ENCODE measurements around the gene TTC9.

TTC9 gene

DNA sequence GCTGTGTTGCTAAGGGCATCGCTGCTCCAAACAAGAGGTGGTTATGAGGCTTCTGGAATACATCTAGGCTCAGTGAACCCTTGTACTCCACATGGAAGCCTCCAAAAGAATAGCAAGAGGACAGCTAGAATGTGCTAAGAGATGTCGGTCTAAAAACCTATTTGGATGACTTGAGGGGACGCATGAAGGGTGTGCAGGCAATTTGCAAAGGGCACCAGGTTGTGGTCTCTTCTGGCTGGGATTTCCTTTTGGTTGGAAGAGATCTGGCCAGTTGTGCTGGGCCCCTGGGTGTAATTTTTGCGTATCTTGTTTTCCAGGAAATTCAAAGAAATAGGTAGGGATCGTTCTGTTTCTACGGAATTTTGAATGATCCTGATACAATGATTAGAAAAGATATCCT lies 4.2 kb downstream of the TTC9 start:
- DNase-seq (ENCODE audit: low spot score) = no peak

DNA sequence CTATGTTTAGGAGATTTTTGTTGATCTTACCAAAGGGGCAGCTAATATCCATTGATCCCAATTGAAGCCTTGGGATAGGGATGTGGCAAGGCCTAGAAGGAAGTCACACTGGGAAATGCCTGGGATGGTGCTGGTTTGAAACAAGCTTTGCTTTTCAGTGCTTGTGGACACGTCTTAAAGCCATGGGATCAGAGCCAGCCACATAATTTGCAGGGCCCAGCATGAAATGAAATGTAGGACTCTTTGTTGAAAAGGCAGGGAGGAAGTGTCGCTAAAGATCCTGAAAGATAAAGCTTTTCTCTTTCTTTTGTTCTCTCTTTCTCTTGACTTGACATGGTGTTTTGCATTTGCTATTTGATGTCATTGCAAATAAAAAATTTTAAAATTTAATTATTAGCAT lies 5.0 kb downstream of the TTC9 start:
- DNase-seq (ENCODE audit: low spot score) = no peak

DNA sequence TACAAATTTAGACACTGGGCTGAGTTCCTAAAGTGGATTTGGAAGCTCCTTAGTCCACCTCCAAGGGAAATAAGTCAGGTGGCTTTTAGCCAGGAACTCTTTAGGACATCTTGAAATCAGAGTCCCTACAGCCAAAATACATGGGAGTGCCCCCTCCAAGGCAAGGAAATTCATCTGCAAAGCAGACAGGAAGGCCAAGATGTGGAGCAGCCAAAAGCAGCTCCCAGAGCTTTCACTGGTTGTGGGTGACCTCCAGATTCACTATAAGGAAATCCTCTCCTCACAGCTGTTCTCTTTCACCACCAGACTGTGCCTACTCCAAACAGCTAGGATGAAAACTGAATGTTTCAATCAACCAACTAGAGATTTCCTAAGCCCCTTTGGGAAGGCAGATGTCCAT lies 6.6 kb downstream of the TTC9 start:
- DNase-seq (ENCODE audit: low spot score) = no peak

DNA sequence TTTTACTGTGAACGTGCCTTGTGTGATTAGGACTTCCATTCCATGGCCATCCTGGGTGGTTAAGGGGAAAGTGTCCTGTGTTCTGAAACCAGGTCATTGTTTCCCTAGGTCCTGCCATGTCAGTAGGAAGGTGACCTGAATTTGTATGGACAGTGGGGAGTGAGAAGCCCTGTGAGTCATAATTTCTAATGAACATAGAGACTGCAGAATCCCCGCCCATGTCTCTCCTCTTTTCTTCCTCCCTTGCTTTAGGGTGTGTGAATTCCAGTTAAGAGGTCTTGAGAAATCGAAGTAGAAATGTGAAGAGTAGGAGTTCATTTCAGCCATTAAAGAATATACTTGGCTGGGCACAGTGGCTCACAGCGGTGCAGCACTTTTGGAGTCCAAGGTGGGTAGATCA lies 8.1 kb downstream of the TTC9 start:
- no peak for DNase-seq (ENCODE audit: low spot score)

DNA sequence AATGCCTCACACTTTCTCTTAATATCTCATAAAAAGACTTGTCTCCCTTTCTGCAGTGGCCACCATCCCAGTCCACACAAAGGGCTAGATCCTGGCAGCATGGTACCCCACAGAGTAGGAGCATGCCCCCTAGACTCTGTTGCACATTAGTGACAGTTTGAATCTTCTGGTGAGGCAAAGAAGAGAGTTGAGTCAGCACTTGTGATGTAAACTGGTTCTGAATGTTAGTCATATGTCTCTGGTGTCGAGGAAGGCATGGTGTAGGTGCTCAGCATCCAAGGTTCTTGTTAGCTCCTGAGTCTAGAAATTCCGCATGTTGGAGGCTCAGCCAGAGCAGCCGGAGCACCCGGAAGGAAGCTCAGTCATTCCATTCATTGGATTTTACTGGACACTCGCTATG lies 9.8 kb downstream of the TTC9 start:
- no peak for DNase-seq (ENCODE audit: low spot score)

DNA sequence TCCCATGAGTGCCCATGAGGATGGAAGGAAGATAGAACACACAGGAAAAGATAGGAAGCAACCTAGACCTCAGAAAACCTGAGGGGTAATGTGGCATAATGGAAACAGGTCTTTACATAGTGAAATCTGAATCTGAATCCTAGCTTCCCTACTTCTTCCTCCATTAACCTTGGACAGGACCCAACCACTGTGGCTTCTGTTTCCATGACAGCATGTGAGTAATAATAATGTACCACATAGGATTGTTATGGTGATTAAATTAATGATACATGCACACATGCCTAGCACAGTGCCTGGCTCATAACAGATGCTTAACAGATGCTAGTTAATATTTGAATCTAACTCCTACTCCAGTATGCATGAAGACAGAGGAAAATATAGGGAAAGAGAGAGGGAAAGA lies 11.2 kb downstream of the TTC9 start:
- no peak for DNase-seq (ENCODE audit: low spot score)

DNA sequence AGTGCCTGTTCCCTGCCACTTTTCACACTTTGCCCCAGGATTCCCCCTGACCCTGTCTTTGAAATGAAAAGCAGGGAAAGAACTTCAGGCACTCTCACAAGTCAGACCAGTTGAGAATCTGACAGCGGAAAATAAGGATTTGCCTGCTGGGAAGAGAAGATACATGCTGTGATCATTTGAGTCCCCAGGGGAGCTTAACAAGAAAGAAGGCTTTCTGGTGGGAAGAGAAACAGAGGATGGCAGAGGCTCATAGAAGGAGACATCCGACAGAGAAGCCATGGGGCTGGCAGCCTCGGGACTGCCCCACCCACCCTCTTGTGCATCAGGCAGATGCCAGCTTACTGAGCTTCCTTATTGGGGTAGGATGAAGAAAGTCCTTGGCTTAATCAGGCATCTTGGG lies 11.9 kb downstream of the TTC9 start:
- no peak for DNase-seq (ENCODE audit: low spot score)

DNA sequence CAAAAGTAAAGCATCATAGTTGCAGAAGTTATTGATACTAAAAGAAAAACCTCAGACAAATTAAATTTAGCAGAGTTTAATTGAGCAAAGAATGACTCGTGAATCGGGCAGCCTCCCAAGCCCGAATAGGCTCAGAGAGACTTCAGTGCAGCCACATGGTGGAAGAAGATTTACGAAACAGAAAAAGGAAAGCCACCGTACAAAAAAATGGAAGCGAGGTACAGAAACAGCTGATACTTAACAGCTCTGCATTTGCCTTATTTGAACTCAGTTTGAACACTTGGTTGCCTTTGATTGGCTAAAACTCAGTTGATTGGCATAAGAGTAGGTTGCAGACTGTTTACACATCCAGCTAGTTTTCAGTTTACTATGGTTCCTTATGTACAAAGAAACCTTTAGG lies 12.9 kb downstream of the TTC9 start:
- DNase-seq (ENCODE audit: low spot score) = no peak

DNA sequence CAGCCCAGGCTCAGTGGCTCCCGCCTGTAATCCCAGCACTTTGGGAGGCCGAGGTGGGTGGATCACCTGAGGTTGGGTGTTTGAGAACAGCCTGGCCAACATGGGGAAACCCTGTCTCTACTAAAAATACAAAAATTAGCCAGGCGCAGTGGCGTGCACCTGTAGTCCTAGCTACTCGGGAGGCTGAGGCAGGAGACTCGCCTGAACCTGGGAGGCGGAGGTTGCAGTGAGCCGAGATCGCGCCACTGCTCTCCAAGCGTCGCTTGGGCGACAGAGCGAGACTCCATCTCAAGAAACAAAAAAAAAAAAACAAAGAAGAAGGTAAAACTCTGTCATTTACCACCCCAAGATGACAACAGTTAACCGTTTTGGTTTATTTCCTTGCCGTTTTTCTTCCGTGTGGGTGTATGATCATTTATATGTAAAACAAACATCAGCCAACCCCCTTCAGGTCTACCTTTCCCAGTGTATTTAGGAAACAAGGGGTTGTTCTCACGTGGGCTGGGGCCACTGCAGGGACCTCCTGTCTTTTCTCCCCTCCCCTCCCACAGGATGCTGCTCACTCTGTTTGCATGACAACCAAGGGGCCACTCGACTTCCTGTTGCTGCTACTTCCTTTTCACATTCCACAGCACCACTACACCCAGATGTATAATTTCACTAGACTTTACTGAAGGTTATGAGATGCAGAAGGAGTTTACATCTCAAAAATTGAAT lies 13.6 kb downstream of the TTC9 start:
- DNase-seq (ENCODE audit: low spot score) = no peak

DNA sequence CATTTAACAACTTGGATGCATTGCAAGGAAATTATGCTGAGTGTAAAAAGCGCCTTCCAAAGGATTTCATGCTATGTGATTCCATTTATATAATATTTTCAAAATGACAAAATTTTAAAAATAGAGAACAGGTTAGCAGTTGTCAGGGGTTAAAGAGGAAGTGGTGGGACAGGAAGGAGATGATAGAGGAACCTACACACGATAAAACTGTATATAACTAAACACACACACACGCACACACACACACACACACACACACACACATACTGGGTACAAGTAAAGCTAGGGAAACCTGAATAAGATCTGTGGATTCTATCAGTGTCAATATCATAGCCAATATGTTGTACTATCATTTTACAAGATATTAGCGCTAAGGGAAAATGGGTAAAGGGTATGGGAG lies 17.2 kb downstream of the TTC9 start:
- no peak for DNase-seq (ENCODE audit: low spot score)

DNA sequence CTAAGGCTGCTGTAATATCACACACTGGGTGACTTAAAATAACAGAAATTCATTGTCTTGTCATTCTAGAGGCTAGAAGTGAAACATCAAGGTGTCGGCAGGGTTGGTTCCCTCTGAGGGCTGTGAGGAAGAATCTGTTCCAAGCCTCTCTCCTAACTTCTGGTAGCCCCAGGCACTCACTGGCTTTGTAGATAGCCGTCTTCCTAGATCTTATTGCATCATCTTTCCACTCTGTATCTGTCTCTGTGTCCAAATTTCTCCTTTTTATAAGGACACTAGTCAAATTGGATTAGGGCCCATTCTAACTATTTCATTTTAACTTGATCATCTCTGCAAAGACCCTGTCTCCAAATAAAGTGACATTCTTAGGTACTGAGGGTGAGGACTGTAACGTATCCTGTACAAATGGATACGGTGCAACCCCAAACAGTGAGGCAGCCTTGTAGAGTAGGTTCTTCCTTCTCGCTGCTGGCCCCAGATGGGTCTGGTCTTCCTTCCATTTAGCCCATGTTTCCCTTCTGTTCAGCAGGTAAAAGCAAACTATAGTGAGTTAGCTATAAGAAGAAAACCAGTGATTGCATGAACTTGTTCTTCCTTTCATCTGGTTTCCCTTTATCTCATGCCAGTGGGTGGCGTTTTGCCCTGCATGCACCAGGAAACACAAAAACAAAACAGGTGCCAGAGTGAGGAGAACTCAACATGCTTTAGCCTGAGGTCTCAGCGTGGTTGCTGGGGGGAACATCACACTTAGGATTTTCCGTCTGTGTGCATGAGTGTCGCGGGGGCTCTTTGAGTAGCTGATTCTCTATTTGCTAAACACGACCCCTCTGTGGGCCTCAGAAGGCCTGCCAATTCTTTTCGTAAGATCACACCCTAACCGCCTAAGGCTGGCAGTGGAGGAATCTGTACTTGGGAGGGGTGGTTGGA lies 19.5 kb downstream of the TTC9 start:
- DNase-seq (ENCODE audit: low spot score) = no peak

DNA sequence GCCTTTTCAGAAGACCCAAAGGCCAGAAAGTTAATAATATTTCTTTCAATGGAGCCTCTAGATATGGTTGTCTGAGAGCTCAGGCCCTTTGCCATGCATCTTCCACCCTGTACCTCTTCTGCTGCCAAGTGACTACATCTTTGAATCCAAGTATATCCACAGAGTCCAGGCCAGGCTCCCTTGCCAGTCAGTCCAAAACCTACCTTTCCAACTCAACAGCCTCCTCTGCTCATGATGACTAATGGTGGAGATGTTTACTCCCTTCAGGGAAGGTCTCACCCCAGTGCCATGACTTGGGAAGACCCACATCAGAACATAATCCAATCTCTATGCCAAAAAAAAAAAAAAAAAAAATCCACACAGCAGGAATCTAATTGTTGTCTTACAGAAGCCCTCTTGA lies 20.4 kb downstream of the TTC9 start:
- DNase-seq (ENCODE audit: low spot score) = no peak

DNA sequence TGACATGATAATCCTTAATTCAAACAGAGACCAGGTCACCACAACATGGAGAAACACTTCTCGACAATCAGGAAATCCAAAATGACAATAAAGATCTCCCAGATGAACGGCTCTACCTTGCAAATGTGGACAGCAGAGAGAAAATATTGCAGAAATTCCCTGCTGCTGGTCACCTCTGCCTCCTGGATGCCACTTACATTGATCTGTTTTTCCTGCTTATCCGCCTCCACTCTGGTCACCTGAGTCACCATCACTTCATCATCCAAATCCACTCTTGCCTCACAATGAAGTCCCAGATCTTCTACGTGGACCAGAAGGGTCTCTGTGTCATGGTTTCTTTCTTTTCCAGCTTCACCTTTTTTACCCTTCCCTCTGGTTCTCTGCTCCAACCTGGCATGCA lies 21.1 kb downstream of the TTC9 start:
- DNase-seq (ENCODE audit: low spot score) = no peak

DNA sequence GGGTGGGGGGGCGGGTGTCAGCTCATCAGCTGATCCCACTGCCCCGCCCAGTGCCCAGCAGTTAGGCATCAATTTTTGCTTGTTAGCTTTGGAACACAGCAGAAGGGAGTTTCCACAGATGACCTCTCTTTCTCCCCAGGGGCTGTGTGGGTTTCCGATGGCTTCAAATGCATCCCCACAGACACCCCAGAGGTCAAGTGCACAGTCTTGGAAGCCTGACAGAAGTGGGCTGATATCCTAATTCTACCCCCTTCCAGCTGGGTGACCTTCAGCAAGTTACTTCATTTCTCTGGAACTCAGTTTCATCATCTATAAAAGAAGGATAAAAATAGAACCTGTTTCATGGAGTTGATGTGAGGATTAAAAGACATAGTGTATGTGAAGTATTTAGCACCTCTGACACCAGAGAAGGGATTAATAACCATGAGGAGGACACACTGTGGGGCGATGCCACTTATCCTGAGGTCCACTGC lies 22.0 kb downstream of the TTC9 start:
- DNase-seq (ENCODE audit: low spot score) = no peak

DNA sequence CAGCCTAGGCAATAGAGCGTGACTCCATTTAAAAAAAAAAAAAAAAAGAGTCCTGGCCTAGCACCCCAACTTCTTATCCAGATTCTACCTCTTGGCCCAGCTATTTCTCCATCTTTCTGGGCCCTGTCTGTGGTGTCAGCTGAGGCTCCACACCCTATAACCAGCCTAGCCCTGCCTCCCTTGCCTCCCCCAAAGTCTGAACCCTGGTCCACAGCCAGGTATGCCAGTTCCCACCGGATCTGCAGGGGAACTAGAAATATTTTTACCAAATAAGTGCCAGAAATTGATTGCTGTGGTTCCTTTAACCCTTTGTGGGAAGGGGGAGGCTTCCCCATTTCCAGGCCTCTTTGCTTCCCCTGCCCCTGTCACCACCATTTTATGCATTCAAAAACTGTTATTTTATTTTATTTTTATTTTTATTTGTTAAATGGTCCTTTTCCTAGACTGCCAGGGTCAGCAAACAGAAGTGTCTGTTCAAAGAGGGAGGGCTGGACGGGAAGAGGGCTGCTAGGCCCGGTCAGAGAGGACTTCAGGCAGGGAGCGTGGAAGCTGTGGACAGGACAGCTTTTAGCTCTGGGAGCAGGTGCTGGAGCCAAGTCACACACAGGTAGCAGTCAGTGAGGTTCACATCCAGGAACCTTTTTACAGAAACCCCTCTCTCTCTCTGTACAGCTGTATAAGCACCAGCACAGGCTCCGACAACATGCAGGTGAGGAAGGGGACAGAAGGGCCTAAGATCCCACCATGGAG lies 23.2 kb downstream of the TTC9 start:
- no peak for DNase-seq (ENCODE audit: low spot score)

DNA sequence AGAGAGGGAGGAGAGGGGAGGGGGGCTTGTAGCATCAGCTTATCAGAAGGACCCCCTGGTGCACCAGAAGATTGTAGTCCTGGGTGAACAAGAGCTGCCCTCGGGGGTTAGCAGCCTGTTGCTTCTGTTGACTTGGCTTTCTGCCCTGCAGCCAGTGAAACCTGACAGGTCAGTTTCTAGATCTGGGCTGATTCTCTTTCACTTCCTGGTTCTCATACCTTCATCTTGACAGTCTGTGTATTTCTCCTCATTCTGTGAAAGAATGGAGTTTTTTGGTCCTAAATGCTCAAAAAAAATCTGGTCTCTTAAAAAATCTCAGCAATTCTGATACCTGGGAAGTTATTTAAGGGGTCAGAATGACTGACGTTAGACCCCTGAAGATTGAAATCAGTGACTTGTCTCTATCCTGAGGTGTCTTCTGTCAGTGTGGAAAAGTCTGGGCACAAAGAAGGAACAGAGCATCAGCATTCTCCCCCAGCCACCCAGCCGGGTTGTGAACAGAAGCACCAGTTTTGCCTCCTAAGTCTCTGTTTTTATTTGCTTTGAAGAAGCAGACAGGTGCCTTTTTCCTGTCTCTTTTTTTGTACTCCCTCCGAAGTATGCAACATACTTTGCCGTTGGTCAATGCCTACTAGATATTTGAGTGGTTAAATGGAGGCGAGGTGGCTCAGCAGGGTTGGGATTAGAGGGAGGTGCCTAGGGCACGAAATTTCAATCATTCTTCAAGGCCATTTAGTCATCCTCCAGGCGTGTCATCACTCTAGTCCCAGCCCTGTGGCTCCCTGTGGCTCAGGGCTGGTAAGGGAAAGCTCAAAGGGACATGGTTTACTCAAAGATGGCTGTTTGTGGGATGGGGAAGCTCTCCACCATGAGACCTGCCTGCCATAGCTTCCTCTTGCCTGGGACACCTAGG lies 24.0 kb downstream of the TTC9 start:
- no peak for DNase-seq (ENCODE audit: low spot score)

DNA sequence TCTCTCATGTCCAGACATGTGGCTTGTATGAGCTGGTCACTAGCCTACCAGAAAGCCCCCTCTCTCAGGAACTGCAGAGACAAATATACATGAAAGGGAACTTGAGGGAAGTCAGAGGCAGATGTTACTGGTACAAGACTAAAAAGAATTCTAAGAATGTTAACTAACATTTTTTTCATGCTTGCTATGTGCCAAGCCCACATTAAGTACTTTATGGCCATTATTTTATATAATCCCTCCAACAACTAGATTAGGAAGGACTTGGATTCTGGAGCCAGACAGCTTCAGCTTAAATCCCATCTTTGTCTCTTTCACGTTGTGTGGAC lies 24.6 kb downstream of the TTC9 start:
- no peak for DNase-seq (ENCODE audit: low spot score)

DNA sequence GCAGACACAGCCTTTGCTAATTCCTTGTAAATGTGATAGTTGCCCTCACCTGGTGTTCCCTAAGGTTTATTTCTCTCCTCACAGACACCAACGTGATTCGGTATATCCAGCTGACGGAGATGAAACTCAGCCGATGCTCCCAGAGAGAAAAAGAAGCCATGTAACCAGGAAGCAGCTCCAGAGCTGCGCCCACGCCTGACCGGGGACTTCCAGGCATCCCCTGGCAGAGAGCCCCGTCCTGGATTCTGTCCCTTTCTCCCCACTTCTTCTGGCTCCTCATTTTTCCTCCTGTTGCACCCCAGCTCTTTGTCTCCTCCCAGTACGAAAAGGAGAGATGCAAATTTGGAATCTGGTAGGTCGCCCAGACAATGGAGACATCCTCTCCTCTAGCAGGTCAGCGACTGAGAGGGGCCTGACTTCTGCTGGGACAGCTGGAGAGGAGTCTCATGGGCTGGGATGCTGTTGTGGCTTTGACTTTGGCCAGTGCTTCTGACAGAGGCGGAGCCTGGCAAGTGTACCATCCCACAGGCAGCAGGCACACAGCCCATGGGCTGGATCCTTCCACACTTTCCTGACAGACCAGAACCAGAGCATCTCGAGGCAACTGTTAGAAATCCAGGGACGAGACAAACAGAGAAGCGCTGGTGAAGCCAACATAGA lies 29.4 kb downstream of the TTC9 start:
- DNase-seq (ENCODE audit: low spot score) = no peak

DNA sequence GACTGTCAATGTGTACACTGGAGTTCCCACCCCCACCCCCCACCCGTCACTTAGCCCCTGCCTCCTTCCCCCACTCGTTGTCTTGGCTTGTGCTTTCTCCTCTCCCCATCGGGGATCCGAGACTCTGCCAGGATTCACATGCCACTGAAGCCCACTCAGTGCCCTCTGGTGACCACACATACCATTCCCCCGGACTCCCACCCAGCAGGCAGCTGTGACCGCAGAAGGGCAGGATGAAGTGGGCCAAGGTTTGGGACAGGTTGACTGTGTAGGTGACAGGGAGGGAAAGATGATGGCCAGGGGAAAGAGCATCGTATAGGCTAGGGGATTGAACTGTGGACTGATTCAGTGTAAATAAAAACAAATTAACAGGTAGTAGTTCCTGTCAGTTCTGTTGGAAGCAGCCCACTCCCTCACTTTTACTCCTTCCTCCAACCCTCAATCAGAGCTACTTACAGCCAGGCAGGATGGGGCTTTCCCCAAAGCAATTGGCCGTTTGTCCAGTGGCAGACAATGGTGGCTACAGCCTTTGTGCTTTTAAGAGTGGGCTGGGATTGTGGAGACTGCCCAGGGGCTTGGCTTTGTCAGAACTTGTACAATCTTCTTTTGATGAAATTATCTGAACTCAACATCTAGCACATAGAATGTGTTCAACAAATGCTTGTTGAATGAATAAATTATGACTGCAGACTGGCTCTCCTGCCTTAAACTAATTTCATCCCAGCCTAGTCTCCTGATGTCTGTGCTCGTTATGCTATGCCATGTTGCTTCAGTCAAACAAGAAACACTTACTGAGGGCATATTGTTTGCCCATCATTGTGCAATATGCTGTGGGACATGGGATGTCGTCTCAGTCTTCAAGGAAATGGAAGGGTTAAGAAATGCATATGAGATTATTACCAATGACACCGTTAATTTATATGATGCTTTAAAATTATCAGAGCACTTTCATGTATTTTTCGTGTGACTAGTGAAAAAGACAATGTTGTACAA lies 30.2 kb downstream of the TTC9 start:
- no peak for DNase-seq (ENCODE audit: low spot score)

DNA sequence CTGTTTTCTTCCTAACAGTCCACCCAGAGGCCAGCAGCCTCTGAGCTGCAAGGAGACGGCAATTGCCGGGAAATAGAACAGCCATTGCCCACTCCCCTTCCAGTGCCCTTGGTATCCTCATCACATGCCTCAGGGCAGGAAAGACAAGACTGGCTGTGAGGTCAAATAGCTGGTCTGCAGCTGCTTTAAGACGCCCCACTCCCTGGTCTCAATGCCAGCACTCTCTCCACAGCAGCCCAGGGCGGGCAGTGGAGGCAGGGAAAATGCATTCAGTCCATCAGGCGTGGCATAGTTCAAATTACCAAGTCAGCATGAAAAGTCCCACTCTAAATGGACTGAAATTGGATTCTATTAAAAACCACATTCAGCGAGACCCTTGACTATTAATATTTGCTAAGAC lies 35.6 kb downstream of the TTC9 start:
- DNase-seq (ENCODE audit: low spot score) = no peak

Data from SK-N-DZ (cell line).